Chondrocyte (in vitro differentiated cells): ENCODE results near the gene BIRC5. TPM values are rescaled to one million over a fixed set of nuclear protein-coding genes. Genes with fewer than 3 reads are reported as not detected.

ENCODE experiments used
- DNase-seq: peaks from one replicate; pipeline ENCODE4 v3.0.0; 2021; ENCODE audit warnings: mixed read lengths, low spot score
- H3K27ac Mint-ChIP-seq: one replicate; pipeline ENCODE4 v1.8.0; 2021; ENCODE audit warnings: mild to moderate bottlenecking, moderate library complexity, mixed read lengths; ENCODE audit not compliant: unreplicated experiment
- H3K27me3 Mint-ChIP-seq: 2 replicates; pipeline ENCODE4 v1.8.0; 2021; ENCODE audit warnings: low read depth, mixed read lengths
- H3K36me3 Mint-ChIP-seq: 2 replicates; pipeline ENCODE4 v1.8.0; 2021; ENCODE audit warnings: low read depth, mixed read lengths
- H3K4me1 Mint-ChIP-seq: 2 replicates; pipeline ENCODE4 v1.8.0; 2021; ENCODE audit warnings: low read depth, mild to moderate bottlenecking, mixed read lengths
- H3K4me3 Mint-ChIP-seq: one replicate; pipeline ENCODE4 v1.8.0; 2021; ENCODE audit warnings: mild to moderate bottlenecking, moderate library complexity, mixed read lengths; ENCODE audit not compliant: unreplicated experiment
- H3K9me3 Mint-ChIP-seq: 2 replicates; pipeline ENCODE4 v1.8.0; 2021; ENCODE audit warnings: low read depth, mixed read lengths
- CTCF ChIP-seq: fragments of 200-600 bp; sonication (generic); IDR thresholded peaks from 2 replicates; pipeline ENCODE4 v1.5.0; 2021; ENCODE audit warnings: antibody characterized with exemption, mild to moderate bottlenecking, moderate library complexity
- total RNA-seq: library from RNA; stranded (reverse); gene quantifications from 3 replicates; pipeline ENCODE4 v1.2.1, GENCODE V29; 2021

The BIRC5 gene
- total RNA-seq, 1 donor from 2014 or later, result 11.6 TPM

- DNase-seq, result no peak
- Mint-ChIP-seq H3K36me3 (peaks cover 2% of the 10 kb centered on the region), H3K9me3 (no peaks in the 10 kb centered on the region), H3K4me1 (peaks cover 12% of the 10 kb centered on the region), H3K27me3 (no peaks in the 10 kb centered on the region), H3K27ac (no peak overlapping the region), H3K4me3 (no peak overlapping the region)
- no peak for TF ChIP-seq CTCF
Measured at GRCh38 chr17:78219396-78220150, 5.5 kb downstream of the BIRC5 start.

- no peak for DNase-seq
- no peak overlapping the region for H3K4me3 Mint-ChIP-seq
- peaks cover 3% of the 10 kb centered on the region for H3K4me1 Mint-ChIP-seq
- H3K9me3 Mint-ChIP-seq, result no peaks in the 10 kb centered on the region
- H3K27ac Mint-ChIP-seq, result no peak overlapping the region
- no peaks in the 10 kb centered on the region for H3K27me3 Mint-ChIP-seq
- no peak for TF ChIP-seq CTCF
- H3K36me3 Mint-ChIP-seq, result peaks cover 2% of the 10 kb centered on the region
Measured at GRCh38 chr17:78223061-78223460, 9.0 kb downstream of the BIRC5 start.

DNA sequence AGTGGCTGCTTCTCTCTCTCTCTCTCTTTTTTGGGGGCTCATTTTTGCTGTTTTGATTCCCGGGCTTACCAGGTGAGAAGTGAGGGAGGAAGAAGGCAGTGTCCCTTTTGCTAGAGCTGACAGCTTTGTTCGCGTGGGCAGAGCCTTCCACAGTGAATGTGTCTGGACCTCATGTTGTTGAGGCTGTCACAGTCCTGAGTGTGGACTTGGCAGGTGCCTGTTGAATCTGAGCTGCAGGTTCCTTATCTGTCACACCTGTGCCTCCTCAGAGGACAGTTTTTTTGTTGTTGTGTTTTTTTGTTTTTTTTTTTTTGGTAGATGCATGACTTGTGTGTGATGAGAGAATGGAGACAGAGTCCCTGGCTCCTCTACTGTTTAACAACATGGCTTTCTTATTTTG lies 9.7 kb downstream of the BIRC5 start:
- no peak for TF ChIP-seq CTCF
- peaks cover 3% of the 10 kb centered on the region for H3K4me1 Mint-ChIP-seq
- H3K27ac Mint-ChIP-seq, result no peak overlapping the region
- H3K4me3 Mint-ChIP-seq, result no peak overlapping the region
- peaks cover 2% of the 10 kb centered on the region for H3K36me3 Mint-ChIP-seq
- no peak for DNase-seq
- no peaks in the 10 kb centered on the region for H3K9me3 Mint-ChIP-seq
- no peaks in the 10 kb centered on the region for H3K27me3 Mint-ChIP-seq

GRCh38 chr17:78224231-78225087 lies 10.4 kb downstream of the BIRC5 start:
- Mint-ChIP-seq H3K36me3 (peaks cover 2% of the 10 kb centered on the region), H3K4me3 (no peak overlapping the region), H3K9me3 (no peaks in the 10 kb centered on the region), H3K27me3 (no peaks in the 10 kb centered on the region), H3K4me1 (peaks cover 3% of the 10 kb centered on the region), H3K27ac (no peak overlapping the region)
- TF ChIP-seq CTCF, result no peak
- no peak for DNase-seq

- H3K4me3 Mint-ChIP-seq, result no peak overlapping the region
- TF ChIP-seq CTCF, result no peak
- no peak for DNase-seq
- H3K27ac Mint-ChIP-seq, result no peak overlapping the region
- no peaks in the 10 kb centered on the region for H3K27me3 Mint-ChIP-seq
- H3K9me3 Mint-ChIP-seq, result no peaks in the 10 kb centered on the region
- peaks cover 2% of the 10 kb centered on the region for H3K36me3 Mint-ChIP-seq
- no peaks in the 10 kb centered on the region for H3K4me1 Mint-ChIP-seq
Measured at GRCh38 chr17:78225088-78225865, 11.2 kb downstream of the BIRC5 start.
